ENCODE results near the gene MYH14.

MYH14 gene

DNA sequence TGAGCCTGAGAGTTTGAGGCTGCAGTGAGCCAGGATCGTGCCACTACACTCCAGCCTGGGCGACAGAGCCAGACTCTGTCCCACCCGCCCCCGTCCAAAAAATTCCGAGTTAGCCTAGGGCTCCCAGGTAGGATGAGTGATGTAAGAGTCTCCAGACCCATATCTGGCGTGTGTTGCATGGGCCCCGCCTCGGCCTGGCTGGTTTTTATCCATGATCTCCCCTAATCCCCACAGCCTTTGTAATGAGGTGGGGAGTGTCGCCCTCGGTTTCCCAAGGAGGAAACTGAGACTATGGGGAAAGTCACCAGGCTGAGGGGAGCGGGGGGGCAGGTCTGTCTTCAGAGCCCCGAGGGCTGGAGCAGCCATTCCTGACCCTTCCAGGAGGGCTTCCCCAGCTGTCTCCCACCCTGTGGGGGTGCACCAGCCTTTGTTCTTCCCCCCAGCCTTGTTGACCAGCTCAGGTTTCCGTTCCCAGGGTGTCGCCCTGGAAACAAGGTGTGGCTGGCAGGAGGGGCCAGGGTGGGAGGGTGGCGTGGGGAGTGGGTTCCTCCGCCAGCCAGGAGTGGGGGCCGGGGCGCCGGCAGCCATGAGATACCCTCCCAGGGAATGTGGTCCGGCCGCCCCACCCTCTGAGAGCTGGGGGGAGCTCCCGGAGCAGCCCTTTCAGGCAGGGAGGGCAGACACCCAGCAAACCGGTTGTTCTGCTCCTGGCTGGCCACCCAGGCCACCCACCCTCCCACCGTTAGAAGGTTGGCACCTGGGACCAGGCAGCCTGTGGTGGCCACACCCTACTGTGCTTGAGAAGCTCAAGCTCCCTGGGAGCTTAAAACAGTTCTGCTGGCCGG, 11.5 kb downstream of the MYH14 start:
- no peak for TF ChIP-seq MYC (IDR thresholded peaks at IDR 0.05; ENCODE audit: low read depth, low read length)
- no peak for TF ChIP-seq POLR2A (IDR thresholded peaks at IDR 0.05; ENCODE audit: extremely low read depth, insufficient read length)
- TF ChIP-seq, protein P1, sequence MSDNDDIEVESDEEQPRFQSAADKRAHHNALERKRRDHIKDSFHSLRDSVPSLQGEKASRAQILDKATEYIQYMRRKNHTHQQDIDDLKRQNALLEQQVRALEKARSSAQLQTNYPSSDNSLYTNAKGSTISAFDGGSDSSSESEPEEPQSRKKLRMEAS (IDR thresholded peaks at IDR 0.05; ENCODE audit: low read depth, low read length) = no peak
- TF ChIP-seq, protein P2, sequence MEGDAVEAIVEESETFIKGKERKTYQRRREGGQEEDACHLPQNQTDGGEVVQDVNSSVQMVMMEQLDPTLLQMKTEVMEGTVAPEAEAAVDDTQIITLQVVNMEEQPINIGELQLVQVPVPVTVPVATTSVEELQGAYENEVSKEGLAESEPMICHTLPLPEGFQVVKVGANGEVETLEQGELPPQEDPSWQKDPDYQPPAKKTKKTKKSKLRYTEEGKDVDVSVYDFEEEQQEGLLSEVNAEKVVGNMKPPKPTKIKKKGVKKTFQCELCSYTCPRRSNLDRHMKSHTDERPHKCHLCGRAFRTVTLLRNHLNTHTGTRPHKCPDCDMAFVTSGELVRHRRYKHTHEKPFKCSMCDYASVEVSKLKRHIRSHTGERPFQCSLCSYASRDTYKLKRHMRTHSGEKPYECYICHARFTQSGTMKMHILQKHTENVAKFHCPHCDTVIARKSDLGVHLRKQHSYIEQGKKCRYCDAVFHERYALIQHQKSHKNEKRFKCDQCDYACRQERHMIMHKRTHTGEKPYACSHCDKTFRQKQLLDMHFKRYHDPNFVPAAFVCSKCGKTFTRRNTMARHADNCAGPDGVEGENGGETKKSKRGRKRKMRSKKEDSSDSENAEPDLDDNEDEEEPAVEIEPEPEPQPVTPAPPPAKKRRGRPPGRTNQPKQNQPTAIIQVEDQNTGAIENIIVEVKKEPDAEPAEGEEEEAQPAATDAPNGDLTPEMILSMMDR (IDR thresholded peaks at IDR 0.05; ENCODE audit: low read depth, low read length) = no peak
- DNase-seq (ENCODE audit: low read depth) = no peak

DNA sequence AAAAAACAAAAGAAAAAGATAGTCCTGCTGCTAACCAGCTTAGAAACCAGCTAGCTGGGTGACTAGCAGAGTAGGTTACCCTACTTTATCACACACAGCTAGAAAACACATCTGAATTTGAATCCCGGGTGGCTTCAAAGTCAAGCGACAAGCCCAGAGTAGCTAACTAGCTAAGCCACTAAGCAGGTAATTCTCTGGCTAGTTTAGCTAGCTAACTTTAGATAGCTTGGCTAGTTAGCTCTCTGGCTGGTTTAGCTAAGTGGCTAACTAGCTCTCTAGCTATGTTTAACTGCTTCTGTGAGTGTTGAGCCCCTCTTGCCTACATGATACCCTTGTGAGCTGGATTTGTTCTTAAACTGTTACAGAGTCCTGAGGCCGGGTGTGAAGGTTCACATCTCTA, 12.4 kb downstream of the MYH14 start:
- no peak overlapping the region for H3K4me3 ChIP-seq (ENCODE audit: low read depth, low read length)
- no peak for TF ChIP-seq POLR2A (IDR thresholded peaks at IDR 0.05; ENCODE audit: extremely low read depth, insufficient read length)
- TF ChIP-seq, protein P1 (IDR thresholded peaks at IDR 0.05; ENCODE audit: low read depth, low read length) = no peak
- TF ChIP-seq MYC (IDR thresholded peaks at IDR 0.05; ENCODE audit: low read depth, low read length) = no peak
- TF ChIP-seq, protein P2 (IDR thresholded peaks at IDR 0.05; ENCODE audit: low read depth, low read length) = no peak
- no peak for DNase-seq (ENCODE audit: low read depth)

More for the DNA sequence above, 11.5 kb downstream of the MYH14 start:
- H3K4me3 ChIP-seq (ENCODE audit: low read depth, low read length) = no peak overlapping the region

DNA sequence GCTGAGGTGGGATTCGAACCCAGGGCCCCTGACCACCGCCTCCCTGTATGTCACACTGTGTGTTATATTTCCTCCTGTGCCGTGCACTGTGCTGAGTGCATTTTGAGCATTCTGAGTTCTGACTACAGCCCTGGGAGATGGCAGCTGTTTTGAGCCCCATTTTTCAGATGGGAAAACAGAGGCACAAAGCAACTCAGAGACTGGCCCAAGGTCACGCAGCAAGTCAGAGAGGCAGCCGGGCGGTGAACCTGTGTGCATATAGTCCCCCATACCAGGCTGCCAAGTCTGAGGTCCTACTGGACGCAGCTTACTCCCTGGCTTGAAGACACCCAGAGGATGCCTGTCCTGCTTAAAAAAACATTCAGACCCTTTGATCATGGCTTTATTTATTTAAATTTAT, 17.7 kb downstream of the MYH14 start:
- no peak overlapping the region for H3K4me3 ChIP-seq (ENCODE audit: low read depth, low read length)
- no peak for DNase-seq (ENCODE audit: low read depth)
- no peak for TF ChIP-seq MYC (IDR thresholded peaks at IDR 0.05; ENCODE audit: low read depth, low read length)
- no peak for TF ChIP-seq POLR2A (IDR thresholded peaks at IDR 0.05; ENCODE audit: extremely low read depth, insufficient read length)
- TF ChIP-seq, protein P2 (IDR thresholded peaks at IDR 0.05; ENCODE audit: low read depth, low read length) = no peak
- TF ChIP-seq, protein P1 (IDR thresholded peaks at IDR 0.05; ENCODE audit: low read depth, low read length) = no peak

DNA sequence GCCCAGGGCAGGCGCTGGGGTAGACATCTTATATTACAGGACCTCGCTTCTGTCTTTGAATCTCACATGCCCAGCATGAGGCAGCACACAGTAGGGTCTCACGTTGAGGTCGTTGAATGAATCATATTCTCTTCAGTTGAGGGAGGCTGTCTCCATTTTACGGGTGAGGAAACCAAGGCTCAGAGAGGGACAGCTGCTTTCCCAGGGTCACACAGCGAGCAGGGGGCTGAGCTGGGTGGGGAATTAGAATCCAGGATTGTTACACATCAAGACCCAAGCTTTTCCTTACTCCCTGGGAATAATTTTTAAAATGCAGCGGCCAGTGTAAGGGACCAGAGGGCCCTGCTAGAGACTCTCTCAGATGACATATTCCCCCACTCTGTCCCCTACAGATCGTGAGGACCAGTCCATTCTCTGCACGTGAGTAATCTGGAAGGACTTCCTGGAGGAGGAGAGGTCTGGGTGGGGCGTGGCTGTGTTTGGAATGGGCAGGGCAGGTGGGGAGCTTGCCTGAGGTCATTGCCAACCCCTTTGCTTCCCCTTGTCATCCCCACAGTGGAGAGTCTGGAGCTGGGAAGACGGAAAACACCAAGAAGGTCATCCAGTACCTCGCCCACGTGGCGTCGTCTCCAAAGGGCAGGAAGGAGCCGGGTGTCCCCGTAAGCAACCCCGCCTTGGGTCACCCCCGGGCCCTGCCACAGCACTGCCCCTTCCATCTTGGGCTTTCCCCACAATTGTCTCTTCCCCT, 19.4 kb downstream of the MYH14 start:
- H3K4me3 ChIP-seq (ENCODE audit: low read depth, low read length) = no peak overlapping the region
- no peak for TF ChIP-seq POLR2A (IDR thresholded peaks at IDR 0.05; ENCODE audit: extremely low read depth, insufficient read length)
- no peak for DNase-seq (ENCODE audit: low read depth)

DNA sequence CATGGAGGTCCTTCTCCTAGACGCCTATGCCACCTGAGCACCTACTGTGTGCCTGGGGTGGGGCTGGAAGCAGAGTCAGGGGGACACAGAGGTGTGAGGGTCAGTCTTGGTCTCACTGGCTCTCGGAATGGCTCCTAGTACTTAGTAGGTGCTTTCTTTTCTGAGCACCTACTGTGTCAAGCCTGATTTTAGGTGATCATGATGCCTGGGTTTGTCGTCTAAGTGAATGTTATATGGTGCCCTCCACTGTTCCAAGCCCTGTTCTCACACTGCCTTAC, 20.0 kb downstream of the MYH14 start:
- H3K4me3 ChIP-seq (ENCODE audit: low read depth, low read length) = no peak overlapping the region
- TF ChIP-seq MYC (IDR thresholded peaks at IDR 0.05; ENCODE audit: low read depth, low read length) = no peak
- no peak for TF ChIP-seq POLR2A (IDR thresholded peaks at IDR 0.05; ENCODE audit: extremely low read depth, insufficient read length)
- TF ChIP-seq, protein P2 (IDR thresholded peaks at IDR 0.05; ENCODE audit: low read depth, low read length) = no peak
- TF ChIP-seq, protein P1 (IDR thresholded peaks at IDR 0.05; ENCODE audit: low read depth, low read length) = no peak
- no peak for DNase-seq (ENCODE audit: low read depth)

DNA sequence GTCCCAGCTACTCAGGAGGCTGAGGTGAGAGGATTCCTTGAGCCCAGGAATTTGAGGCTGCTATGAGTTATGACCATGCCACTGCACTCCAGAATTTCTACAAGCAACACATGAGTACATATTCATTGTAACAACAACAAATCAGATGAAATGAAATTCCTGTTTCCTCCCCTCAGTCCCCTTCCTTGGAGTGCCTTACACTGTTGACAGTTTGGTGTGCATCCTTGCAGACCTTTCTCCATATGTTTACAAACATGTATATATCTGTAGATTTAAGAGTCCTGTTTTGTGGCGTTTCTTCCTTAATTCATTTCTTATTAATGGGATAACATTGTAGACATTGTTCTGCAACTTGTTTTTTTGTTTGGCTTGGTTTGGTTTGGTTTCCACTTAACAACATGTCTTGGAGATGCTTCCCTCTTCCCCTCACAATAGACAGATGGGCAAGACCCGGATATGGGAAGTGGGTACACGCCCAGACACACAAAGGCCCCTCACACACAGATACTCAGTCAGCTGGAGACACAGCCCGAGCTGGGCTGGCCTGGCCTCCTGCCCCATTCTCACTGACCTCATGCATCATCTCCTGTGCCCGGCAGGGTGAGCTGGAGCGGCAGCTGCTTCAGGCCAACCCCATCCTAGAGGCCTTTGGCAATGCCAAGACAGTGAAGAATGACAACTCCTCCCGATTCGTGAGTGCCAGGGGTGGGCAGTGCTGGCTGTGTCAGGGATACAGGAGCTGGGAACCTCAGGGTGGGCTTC, 21.7 kb downstream of the MYH14 start:
- TF ChIP-seq POLR2A (IDR thresholded peaks at IDR 0.05; ENCODE audit: extremely low read depth, insufficient read length) (no peak), MYC (IDR thresholded peaks at IDR 0.05; ENCODE audit: low read depth, low read length) (no peak)
- TF ChIP-seq, protein P1 (IDR thresholded peaks at IDR 0.05; ENCODE audit: low read depth, low read length) = no peak
- TF ChIP-seq, protein P2 (IDR thresholded peaks at IDR 0.05; ENCODE audit: low read depth, low read length) = no peak
- no peak for DNase-seq (ENCODE audit: low read depth)
- H3K4me3 ChIP-seq (ENCODE audit: low read depth, low read length) = no peak overlapping the region
